GM19438 (cell line): ENCODE measurements around the gene SKAP1.

Experiments
- ATAC-seq: cut with Tn5 transposase; IDR thresholded peaks from one replicate; pipeline ENCODE4 v1.9.1; 2021; ENCODE audit warnings: low read depth; ENCODE audit not compliant: unreplicated experiment

The SKAP1 gene

DNA sequence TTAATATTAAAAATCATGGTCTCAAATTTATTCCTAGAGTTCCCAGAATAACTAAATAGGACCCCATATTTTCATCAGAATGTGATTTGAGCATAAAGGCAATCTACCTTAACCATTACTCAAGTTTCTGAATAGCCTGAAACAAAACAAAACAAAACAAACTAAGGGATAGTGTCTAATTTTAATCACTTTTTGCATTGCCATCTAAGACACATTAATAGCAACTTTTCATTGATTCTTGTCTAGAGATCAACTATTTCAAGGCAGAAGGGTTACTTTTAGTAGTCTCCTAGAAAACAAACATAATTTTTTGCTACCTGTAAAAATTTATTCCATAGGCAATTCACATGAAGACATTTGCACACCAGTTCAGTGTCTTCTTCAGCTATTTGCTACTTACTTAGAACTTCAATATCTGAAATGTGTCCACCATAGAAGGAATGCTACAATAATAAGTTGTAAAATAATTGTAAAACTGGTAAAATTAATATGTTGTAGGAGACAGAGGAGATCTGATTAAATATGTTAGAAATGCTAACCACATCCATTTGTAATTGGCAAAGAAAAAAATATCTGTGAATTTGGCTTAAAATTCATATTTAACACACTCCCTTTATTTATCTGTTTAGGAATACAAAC is 94.7 kb downstream of the SKAP1 start:
- ATAC-seq = no peak

- ATAC-seq = no peak
Measured at GRCh38 chr17:48333034-48333530, 96.9 kb downstream of the SKAP1 start.

GRCh38 chr17:48330887-48331286 is 99.1 kb downstream of the SKAP1 start:
- no peak for ATAC-seq

GRCh38 chr17:48330421-48330820 is 99.6 kb downstream of the SKAP1 start:
- ATAC-seq = no peak

GRCh38 chr17:48328457-48328856 is 101.6 kb downstream of the SKAP1 start:
- ATAC-seq = no peak

GRCh38 chr17:48326310-48326709 is 103.7 kb downstream of the SKAP1 start:
- ATAC-seq = no peak

DNA sequence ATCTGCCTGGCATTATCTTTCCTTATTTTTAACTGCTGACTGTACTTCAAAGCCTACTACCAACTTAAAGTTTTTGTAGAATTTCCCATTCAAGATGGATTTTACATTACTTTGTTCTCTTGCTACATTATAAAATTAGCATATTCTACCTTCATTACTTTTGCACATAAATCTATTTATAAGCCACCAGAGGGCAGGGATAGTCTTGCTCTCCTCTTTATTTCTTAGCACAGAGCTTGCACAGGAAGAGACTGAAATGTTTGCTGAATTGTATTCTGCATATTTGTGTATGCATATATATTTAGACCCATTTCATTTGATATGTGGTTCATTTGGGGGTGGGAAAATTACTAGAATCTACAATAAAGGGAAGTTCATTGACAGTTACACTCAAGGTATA is 108.0 kb downstream of the SKAP1 start:
- ATAC-seq = no peak

DNA sequence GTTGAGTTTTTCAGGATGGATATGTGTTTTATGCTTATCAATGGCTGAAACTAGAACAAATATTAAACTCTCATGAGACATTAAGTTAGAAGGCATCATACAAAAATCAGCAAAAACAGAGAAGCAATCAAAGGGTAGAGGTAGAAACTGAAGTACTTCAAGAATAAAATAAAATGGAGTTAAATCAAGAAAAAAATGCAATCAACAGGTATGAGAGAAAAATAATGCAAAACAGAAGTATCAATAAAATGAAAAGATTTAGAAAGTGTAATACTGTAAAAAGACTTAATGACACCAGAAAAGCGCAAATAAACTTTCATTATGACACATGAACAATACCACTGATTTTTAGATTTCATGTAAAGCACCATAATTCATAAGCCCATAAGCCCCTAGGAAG is 112.3 kb downstream of the SKAP1 start:
- no peak for ATAC-seq

DNA sequence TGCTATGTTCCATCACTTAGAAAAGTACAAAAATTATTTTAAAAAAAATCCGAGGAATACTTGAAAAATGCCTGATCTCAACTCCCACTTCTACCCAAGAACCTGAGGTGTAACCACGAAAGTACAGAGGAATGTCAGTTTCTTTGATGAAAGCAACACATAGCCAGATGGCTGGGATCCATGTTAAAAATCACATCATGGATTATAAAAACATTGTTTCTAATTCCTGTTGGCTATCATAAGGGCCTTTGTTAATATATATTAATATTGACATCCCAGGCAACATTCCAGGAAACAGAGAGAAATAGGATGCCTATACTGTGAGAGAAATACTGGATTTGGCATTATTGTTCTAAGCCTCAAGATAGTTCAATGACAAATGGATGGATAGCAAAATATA is 115.3 kb downstream of the SKAP1 start:
- no peak for ATAC-seq

DNA sequence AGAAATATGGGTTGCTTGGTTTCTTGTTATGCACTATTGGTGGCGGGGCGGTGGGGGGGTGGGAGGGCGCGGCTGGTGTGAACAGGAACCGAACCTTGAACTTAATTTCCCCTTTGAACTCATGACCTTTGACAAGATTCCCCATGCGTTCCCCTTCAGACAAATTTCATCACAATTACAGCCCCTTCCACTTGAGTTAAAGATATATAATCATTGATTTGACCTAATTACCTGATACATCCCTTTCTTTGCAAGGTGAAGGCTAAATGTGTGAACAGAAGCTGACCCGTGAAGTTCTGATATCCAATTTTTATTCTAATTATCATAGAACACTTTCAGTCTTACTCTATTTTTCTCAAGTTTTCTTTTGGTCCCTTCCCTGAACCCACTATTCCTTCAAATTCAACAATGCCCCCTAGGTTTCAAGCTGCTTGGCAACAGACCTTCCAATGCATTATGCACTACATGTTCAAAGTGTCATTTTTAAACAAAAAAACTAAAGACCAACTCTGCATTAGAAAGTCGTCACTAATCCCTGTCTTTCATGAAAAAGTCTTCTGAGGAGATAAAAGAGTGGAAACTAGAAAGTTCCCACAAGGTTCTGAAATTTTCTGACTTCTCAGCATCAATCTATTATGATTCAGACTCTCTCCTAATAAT is 116.8 kb downstream of the SKAP1 start:
- ATAC-seq = no peak

- no peak for ATAC-seq
Measured at GRCh38 chr17:48311324-48311723, 118.7 kb downstream of the SKAP1 start.

DNA sequence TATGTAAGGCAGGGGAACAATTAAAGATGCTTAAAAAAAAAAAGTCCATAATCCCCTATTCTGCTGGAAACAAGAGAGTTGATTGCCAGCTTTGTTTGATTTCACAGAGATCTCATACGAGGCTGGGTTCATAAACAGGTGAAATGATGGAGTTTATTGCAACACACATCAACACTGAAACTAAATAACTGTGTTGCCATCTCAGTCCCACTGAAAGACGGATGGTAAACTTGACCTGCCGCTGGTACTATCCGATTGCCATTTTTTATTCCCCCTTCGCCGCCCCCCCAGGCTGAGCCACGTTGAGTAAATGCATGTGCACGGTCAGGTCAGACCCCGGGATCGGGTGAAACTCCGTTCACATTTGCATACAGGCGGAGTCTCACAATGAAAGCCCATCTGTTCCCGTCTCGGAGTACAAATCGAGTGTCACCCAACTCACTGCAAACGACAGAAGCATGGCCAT is 119.2 kb downstream of the SKAP1 start:
- no peak for ATAC-seq

- ATAC-seq = no peak
Measured at GRCh38 chr17:48308581-48308980, 121.4 kb downstream of the SKAP1 start.

DNA sequence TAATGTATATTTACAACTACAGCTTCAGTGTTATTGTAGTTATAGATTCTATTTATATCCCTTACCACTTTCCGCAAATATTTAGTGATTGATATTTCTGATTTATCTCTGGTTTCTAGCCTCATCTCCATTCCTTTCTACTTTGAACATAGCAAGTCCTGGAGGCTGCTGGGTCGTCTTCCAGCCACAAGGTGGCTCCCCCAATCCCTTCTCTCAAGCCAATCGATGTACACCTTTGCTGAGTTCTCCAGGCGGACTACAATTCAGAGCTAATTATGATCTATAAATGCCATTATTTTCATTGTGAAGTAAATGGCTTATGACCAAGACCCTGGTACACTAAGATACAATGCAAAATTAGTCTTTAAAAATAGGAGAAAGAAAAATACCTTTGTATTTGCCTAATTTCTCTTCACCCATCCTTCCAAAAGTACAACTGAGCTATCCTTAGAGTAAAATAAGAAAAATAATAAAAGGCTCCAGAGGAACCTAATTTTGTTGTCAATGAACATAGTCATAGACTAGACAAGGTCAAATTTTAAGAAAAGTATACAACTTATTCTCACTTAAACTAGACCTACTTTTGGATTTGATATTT is 122.1 kb downstream of the SKAP1 start:
- no peak for ATAC-seq

GRCh38 chr17:48307255-48307654 is 122.8 kb downstream of the SKAP1 start:
- no peak for ATAC-seq

GRCh38 chr17:48301002-48301401 is 129.0 kb downstream of the SKAP1 start:
- ATAC-seq = no peak

DNA sequence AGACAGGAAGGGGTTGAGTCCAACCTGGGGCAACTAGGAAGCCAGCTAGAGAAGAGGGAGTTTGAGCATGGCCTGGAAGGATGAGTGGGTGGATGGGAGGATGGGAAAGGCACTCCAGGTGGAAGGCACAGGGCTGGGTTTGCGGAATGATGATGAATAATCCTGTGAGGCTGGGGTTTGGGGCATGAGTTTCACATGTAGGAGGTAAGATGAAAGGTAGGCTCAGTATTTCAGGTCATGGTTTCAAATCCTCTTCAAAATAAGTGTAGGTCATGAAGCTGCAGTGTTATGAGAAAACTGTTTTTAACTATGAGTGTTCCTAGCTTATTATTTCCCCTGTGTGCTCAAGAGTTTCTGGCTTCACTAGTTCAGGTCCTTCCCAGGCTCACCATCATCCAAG is 130.3 kb downstream of the SKAP1 start:
- no peak for ATAC-seq

GRCh38 chr17:48297825-48298224 is 132.2 kb downstream of the SKAP1 start:
- ATAC-seq = no peak

GRCh38 chr17:48296453-48296852 is 133.6 kb downstream of the SKAP1 start:
- ATAC-seq = no peak

DNA sequence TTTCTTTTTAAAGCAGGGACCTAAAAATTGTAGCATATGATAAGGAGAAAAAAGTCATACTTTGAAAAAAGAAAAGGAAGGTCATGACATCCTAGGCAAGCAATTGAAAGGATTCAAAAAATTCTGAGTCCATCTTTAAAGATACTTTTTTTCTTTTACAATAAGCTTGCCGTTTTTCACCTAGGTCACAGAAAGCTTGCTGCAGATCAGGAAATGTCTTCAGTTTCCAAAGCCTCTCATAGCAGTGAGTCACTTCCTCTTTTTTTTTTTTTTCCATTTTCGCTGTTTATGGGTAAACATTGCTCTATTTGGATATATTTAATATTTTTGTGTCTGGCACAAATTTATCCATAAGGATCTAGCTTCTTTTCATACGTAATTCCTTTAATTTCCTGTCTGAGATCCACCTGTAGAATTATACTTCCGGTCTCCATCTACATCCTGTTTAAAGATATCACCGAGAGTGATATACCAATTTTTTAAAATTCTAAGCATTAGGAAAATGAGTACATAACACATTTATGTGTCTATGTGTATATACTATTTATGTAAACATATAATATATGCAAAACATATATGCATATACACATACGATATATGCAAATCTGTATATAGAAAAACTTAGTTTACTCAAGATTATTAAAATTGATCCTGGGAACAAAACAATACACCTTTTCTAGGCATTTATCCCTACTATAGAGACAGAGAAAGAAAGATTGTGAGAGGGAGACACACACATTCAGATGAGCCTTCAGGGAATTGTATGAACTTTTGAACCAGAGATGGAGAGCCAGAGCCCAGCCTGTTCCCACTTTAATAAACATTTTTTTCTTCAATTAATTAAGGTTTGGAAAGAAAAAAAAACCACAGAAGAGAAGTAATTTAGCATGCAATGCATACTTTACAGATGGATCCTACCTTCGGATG is 134.4 kb downstream of the SKAP1 start:
- no peak for ATAC-seq
